Lung (tissue), 12 donors: ENCODE measurements around the gene DNAJA4. TPM values are rescaled to one million over a fixed set of nuclear protein-coding genes. Genes with fewer than 3 reads are reported as not detected.

Source experiments
- ATAC-seq: fragments of 200-7000 bp; cut with Tn5 transposase; one replicate; pipeline ENCODE4 v1.9.1; 2020; ENCODE audit warnings: moderate number of reproducible peaks; ENCODE audit not compliant: insufficient read depth, low FRiP score
- DNase-seq, 3 donors: peaks; one replicate each; pipeline ENCODE4 v3.0.0-alpha.2; 2013 to 2017
- H3K27ac ChIP-seq, 2 donors: one replicate each; pipeline ENCODE4 v1.5.1; 2013; ENCODE audit warnings: mild to moderate bottlenecking in 2 of 2, moderate library complexity in 2 of 2, control low read depth in 1 of 2, inconsistent platforms in 1 of 2, low read depth in 1 of 2, low read length in 1 of 2
- H3K27me3 ChIP-seq, 3 donors: one replicate each; pipeline ENCODE4 v1.5.1; 2013; ENCODE audit warnings: low read length in 2 of 3; ENCODE audit not compliant: control insufficient read depth in 3 of 3, insufficient read depth in 3 of 3
- H3K36me3 ChIP-seq, 4 donors: one replicate each; pipeline ENCODE4 v1.5.1; 2013; ENCODE audit warnings: low read length in 4 of 4, mild to moderate bottlenecking in 1 of 4, moderate library complexity in 1 of 4; ENCODE audit not compliant: control insufficient read depth in 4 of 4, insufficient read depth in 4 of 4
- H3K4me1 ChIP-seq, 5 donors: one replicate each; pipeline ENCODE4 v1.5.1; 2013; ENCODE audit warnings: low read length in 5 of 5, mild to moderate bottlenecking in 2 of 5, moderate library complexity in 1 of 5; ENCODE audit not compliant: control insufficient read depth in 5 of 5, insufficient read depth in 5 of 5
- H3K4me3 ChIP-seq: one replicate; pipeline ENCODE4 v1.5.1; 2013; ENCODE audit warnings: mild to moderate bottlenecking, control low read depth, moderate library complexity
- H3K9ac ChIP-seq, 2 donors: one replicate each; pipeline ENCODE4 v1.5.1; 2013; ENCODE audit warnings: low read length in 2 of 2, control low read depth in 1 of 2; ENCODE audit not compliant: insufficient read depth in 1 of 2
- H3K9me3 ChIP-seq, 4 donors: one replicate each; pipeline ENCODE4 v1.5.1; 2013; ENCODE audit warnings: low read length in 3 of 4, mild to moderate bottlenecking in 1 of 4, moderate library complexity in 1 of 4; ENCODE audit not compliant: control insufficient read depth in 4 of 4, insufficient read depth in 3 of 4
- WGBS, 2 donors: extraction: QIAGEN DNeasy Blood & Tissue Kit; methylation state at CpG; one replicate each; pipeline ENCODE4 v1.1.7; 2013; 5-methylcytosine and 5-hydroxymethylcytosine counted together
- polyA plus RNA-seq, 2 donors: library from polyadenylated mRNA; stranded (reverse); fragments of 200-250 nt; gene quantifications; one replicate each; pipeline ENCODE4 v1.2.1, GENCODE V29; 2013
- total RNA-seq, 2 donors: library from RNA; depleted of rRNA in 1 of 2; stranded (reverse); fragments of >200 nt in 1 of 2; gene quantifications; one replicate each; pipeline ENCODE4 v1.2.1, GENCODE V29; 2014 to 2021
- TF ChIP-seq, protein P1 (sequence below): IDR thresholded peaks from 2 replicates; pipeline ENCODE4 v1.5.1; 2012; ENCODE audit warnings: mild to moderate bottlenecking; ENCODE audit errors: control extremely low read depth, extremely low read depth
- donor health status: control.
- donor health status: control.
- donor health status: Bipolar disorder and iron deficiency.
- donor health status: healthy.
- donor health status: DM: yes; HTN: yes; CAD: no.

DNAJA4 gene
- total and polyA plus RNA-seq, 4 donors = 19.3 to 74.6 (median 33.9) TPM

DNA sequence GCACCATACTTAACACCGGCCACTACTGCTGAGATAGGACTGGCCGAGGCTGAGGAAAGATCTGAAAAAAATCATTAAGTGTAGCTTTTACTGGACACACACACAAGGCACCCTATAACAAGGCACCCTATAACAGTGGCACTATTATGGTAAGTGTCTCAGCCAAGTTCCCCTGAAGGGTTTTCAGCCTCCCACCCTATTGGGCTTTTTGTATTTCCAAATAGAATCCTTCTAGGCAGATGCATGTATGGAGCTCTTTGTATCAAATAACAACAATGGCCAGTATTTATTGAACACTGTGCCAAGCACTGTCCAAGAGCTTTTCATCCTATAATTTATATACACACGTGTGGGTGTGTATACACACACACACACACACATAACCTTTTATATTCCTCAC lies 6.7 kb upstream of the DNAJA4 start:
- no peak overlapping the region for H3K4me3 ChIP-seq
- ATAC-seq (no peak), DNase-seq (no peak)
- H3K27me3 ChIP-seq = no peaks in the 10 kb centered on the region
- WGBS, 2 donors = 83% methylated on average over 3 of the region's 3 CpGs
- H3K4me1 ChIP-seq = no peaks in the 10 kb centered on the region
- H3K27ac ChIP-seq = no peak overlapping the region
- H3K9ac ChIP-seq = no peak overlapping the region
- H3K9me3 ChIP-seq = no peaks in the 10 kb centered on the region
- TF ChIP-seq, protein P1, sequence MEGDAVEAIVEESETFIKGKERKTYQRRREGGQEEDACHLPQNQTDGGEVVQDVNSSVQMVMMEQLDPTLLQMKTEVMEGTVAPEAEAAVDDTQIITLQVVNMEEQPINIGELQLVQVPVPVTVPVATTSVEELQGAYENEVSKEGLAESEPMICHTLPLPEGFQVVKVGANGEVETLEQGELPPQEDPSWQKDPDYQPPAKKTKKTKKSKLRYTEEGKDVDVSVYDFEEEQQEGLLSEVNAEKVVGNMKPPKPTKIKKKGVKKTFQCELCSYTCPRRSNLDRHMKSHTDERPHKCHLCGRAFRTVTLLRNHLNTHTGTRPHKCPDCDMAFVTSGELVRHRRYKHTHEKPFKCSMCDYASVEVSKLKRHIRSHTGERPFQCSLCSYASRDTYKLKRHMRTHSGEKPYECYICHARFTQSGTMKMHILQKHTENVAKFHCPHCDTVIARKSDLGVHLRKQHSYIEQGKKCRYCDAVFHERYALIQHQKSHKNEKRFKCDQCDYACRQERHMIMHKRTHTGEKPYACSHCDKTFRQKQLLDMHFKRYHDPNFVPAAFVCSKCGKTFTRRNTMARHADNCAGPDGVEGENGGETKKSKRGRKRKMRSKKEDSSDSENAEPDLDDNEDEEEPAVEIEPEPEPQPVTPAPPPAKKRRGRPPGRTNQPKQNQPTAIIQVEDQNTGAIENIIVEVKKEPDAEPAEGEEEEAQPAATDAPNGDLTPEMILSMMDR = no peak
- H3K36me3 ChIP-seq = no peaks in the 10 kb centered on the region

DNA sequence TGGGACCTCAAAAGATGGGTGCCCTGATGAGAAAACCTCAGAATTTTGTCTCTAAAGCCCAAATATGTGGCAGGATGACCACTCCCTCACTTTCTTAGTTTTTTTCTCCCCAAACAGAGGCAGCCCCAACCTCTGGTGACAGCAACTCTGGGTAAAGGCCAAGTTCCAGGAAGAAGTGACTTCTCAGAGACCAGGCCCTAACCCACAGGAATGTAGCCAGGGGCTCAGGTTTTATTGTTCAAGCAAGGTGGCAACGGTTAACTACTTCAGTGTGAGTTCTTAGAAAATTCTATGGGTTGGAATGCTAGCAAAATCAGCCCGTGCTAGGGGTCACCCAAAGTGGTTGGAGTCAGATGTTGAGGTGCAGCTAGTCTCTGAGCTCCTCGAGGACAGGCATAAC lies 5.1 kb upstream of the DNAJA4 start:
- Histone ChIP-seq H3K9me3 (no peaks in the 10 kb centered on the region), H3K27me3 (no peaks in the 10 kb centered on the region), H3K4me3 (no peak overlapping the region), H3K9ac (no peak overlapping the region), H3K27ac (no peak overlapping the region), H3K4me1 (peaks cover 0 to 2% (median 0%) of the 10 kb centered on the region in 5 donors), H3K36me3 (no peaks in the 10 kb centered on the region)
- no peak for ATAC-seq
- peak in 2 of 3 donors; percentile 47 to 57 for DNase-seq
- 79 to 93% methylated on average over 3 of the region's 3 CpGs for WGBS, 2 donors
- TF ChIP-seq, protein P1 = no peak

DNA sequence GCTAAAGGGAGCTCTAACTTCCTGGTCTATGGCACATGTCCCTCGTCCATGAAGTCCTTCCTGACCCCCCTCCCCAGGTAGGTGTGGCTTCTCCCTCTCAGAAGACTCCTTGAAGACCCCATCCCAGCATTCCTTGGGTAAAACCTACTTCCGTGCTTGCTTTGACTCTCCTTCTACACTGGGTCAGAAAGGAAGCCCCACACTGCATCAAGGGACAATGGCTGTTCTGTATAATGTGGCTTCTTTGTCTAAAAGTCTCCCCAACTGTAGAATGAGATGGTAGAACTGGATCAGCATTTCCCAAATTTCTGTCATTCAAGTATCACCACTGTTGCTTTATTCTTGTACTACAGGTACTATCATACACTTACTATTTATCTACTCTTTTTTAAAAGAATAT lies 3.9 kb upstream of the DNAJA4 start:
- TF ChIP-seq, protein P1 = no peak
- H3K27ac ChIP-seq = no peak overlapping the region
- 57 to 78% methylated on average over 2 of the region's 2 CpGs for WGBS, 2 donors
- H3K36me3 ChIP-seq = no peaks in the 10 kb centered on the region
- H3K4me3 ChIP-seq = no peak overlapping the region
- H3K27me3 ChIP-seq = no peaks in the 10 kb centered on the region
- H3K9ac ChIP-seq = no peak overlapping the region
- no peak for DNase-seq
- no peak for ATAC-seq
- peaks cover 0 to 8% (median 0%) of the 10 kb centered on the region in 5 donors for H3K4me1 ChIP-seq
- no peaks in the 10 kb centered on the region for H3K9me3 ChIP-seq

DNA sequence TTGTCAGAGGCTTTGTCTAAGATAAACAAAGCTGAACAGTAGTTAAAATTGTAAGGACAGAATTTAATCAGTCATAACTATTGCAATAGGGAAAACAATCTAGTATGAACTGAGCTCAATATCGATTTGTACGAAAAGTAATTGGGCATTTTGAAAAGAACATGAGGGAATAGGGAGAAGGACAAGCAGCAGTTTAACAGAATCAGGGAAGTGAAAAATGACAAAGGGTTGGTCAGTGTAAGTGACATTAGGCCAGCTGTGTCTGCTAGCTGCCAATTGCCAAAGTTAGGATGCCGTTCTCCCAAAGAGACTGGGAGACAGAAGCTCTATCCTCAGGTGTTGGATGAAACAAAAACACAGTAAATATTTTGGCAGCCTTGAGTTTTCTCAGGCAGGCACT lies 3.3 kb upstream of the DNAJA4 start:
- H3K4me3 ChIP-seq = no peak overlapping the region
- no peak overlapping the region for H3K9ac ChIP-seq
- TF ChIP-seq, protein P1 = no peak
- H3K4me1 ChIP-seq = peaks cover 0 to 9% (median 0%) of the 10 kb centered on the region in 5 donors
- H3K9me3 ChIP-seq = no peaks in the 10 kb centered on the region
- H3K27ac ChIP-seq = no peak overlapping the region
- ATAC-seq (no peak), DNase-seq (peak in 1 of 3 donors; percentile 3)
- no peaks in the 10 kb centered on the region for H3K36me3 ChIP-seq
- H3K27me3 ChIP-seq = no peaks in the 10 kb centered on the region
- 80 to 95% methylated on average over 3 of the region's 3 CpGs for WGBS, 2 donors
